Neutrophil (primary cell): Measurements from ENCODE around the gene DYNLL1.

ENCODE experiments used
- H3K27ac ChIP-seq: fragments of 200-600 bp; sonication (generic); 2 replicates; pipeline ENCODE4 v1.5.1; 2016; ENCODE audit warnings: mild to moderate bottlenecking, moderate library complexity
- H3K27me3 ChIP-seq: fragments of 200-600 bp; sonication (generic); 2 replicates; pipeline ENCODE4 v1.6.0; 2016; ENCODE audit warnings: mild to moderate bottlenecking
- H3K36me3 ChIP-seq: fragments of 200-600 bp; sonication (generic); 2 replicates; pipeline ENCODE4 v1.5.1; 2017
- H3K4me1 ChIP-seq, 2 experiments: fragments of 200-600 bp in 1 of 2; sonication (generic) in 1 of 2; 1 replicate in 1 of 2; 2 replicates in 1 of 2; pipeline versions ENCODE4 v1.5.1 to v1.6.1; 2013 to 2016; ENCODE audit warnings: low read depth in 1 of 2, low read length in 1 of 2, mild to moderate bottlenecking in 1 of 2, moderate library complexity in 1 of 2; ENCODE audit not compliant: control insufficient read depth in 1 of 2, insufficient read depth in 1 of 2
- H3K4me3 ChIP-seq, 2 experiments: fragments of 200-600 bp in 1 of 2; sonication (generic) in 1 of 2; 1 replicate in 1 of 2; 2 replicates in 1 of 2; pipeline ENCODE4 v1.5.1; 2013 to 2016; ENCODE audit warnings: low read depth in 1 of 2, low read length in 1 of 2, mild to moderate bottlenecking in 1 of 2, moderate library complexity in 1 of 2
- H3K9me3 ChIP-seq: fragments of 200-600 bp; sonication (generic); 2 replicates; pipeline ENCODE4 v1.5.1; 2016
- CTCF ChIP-seq: fragments of 200-600 bp; sonication (generic); IDR thresholded peaks from 2 replicates; pipeline ENCODE4 v1.5.1; 2016; ENCODE audit warnings: antibody characterized with exemption

The DYNLL1 gene

GRCh38 chr12:120466560-120467315 is 29.2 kb upstream of the DYNLL1 start:
- Histone ChIP-seq H3K27ac (peak overlapping the region; percentile 92), H3K4me1 (peaks cover 31 to 36% of the 10 kb centered on the region in 2 experiments), H3K27me3 (no peaks in the 10 kb centered on the region), H3K36me3 (peaks cover 54% of the 10 kb centered on the region), H3K9me3 (no peaks in the 10 kb centered on the region), H3K4me3 (no peak overlapping the region)
- no peak for TF ChIP-seq CTCF

GRCh38 chr12:120467439-120467838 is 28.5 kb upstream of the DYNLL1 start:
- H3K4me1 ChIP-seq = peaks cover 31 to 36% of the 10 kb centered on the region in 2 experiments
- peak overlapping the region; percentile 92 for H3K27ac ChIP-seq
- H3K27me3 ChIP-seq = no peaks in the 10 kb centered on the region
- peak overlapping the region in 1 of 2 experiments; percentile 79 for H3K4me3 ChIP-seq
- H3K9me3 ChIP-seq = no peaks in the 10 kb centered on the region
- no peak for TF ChIP-seq CTCF
- H3K36me3 ChIP-seq = peaks cover 47% of the 10 kb centered on the region

- no peak for TF ChIP-seq CTCF
- Histone ChIP-seq H3K9me3 (no peaks in the 10 kb centered on the region), H3K27me3 (no peaks in the 10 kb centered on the region), H3K4me1 (peaks cover 31 to 36% of the 10 kb centered on the region in 2 experiments), H3K4me3 (peak overlapping the region; percentile 79 to 82), H3K36me3 (peaks cover 37% of the 10 kb centered on the region), H3K27ac (peak overlapping the region; percentile 92)
These were observed 27.5 kb upstream of the DYNLL1 start for GRCh38 chr12:120468325-120468820.

GRCh38 chr12:120468821-120469449 is 27.0 kb upstream of the DYNLL1 start:
- peak overlapping the region; percentile 79 to 82 for H3K4me3 ChIP-seq
- H3K9me3 ChIP-seq = no peaks in the 10 kb centered on the region
- peaks cover 32% of the 10 kb centered on the region for H3K36me3 ChIP-seq
- TF ChIP-seq CTCF = no peak
- H3K4me1 ChIP-seq = peaks cover 31 to 36% of the 10 kb centered on the region in 2 experiments
- no peaks in the 10 kb centered on the region for H3K27me3 ChIP-seq
- peak overlapping the region; percentile 92 for H3K27ac ChIP-seq

- H3K36me3 ChIP-seq = peaks cover 25% of the 10 kb centered on the region
- H3K27ac ChIP-seq = peak within 1 kb of the TSS; percentile 92
- H3K4me3 ChIP-seq = peak within 1 kb of the TSS; percentile 79 to 82
- peak; percentile 89 for TF ChIP-seq CTCF
- no peaks in the 10 kb centered on the region for H3K27me3 ChIP-seq
- no peaks in the 10 kb centered on the region for H3K9me3 ChIP-seq
- peaks cover 31 to 36% of the 10 kb centered on the region in 2 experiments for H3K4me1 ChIP-seq
These were observed 26.3 kb upstream of the DYNLL1 start, which contains the start of gene SRSF9 for GRCh38 chr12:120469450-120470149. Gene SRSF9 (minus strand): TSS chr12:120469748. CDS start chr12:120469609, 139 bp downstream.
